CD4-positive, CD25-positive, alpha-beta regulatory T cell (primary cell): ENCODE data around the gene PPP1R13B. TPM values are rescaled to one million over a fixed set of nuclear protein-coding genes. Genes with fewer than 3 reads are reported as not detected.

Source experiments
- ATAC-seq, 2 donors: fragments of 150-1000 bp; cut with Tn5 transposase; one replicate each; pipeline ENCODE4 v1.10.0; 2021; ENCODE audit warnings: low read depth in 2 of 2, moderate number of reproducible peaks in 2 of 2, moderate library complexity in 1 of 2
- DNase-seq, 3 donors: peaks; one replicate each; pipeline versions ENCODE4 v3.0.0 to v3.0.0-alpha.2; 2012 to 2022; ENCODE audit warnings: mixed read lengths in 1 of 3
- H3K27ac ChIP-seq: one replicate; pipeline ENCODE4 v1.7.0; 2013; ENCODE audit warnings: mild to moderate bottlenecking, low read length; ENCODE audit not compliant: insufficient read depth, poor library complexity, severe bottlenecking
- H3K27me3 ChIP-seq: one replicate; pipeline ENCODE4 v1.7.0; 2013; ENCODE audit warnings: low read length; ENCODE audit not compliant: control insufficient read depth, insufficient read depth
- H3K36me3 ChIP-seq: one replicate; pipeline ENCODE4 v1.7.0; 2013; ENCODE audit warnings: mild to moderate bottlenecking, low read length, moderate library complexity; ENCODE audit not compliant: control insufficient read depth, insufficient read depth
- H3K4me1 ChIP-seq: 2 replicates; pipeline ENCODE4 v1.7.0; 2013; ENCODE audit warnings: mild to moderate bottlenecking, low read length; ENCODE audit not compliant: insufficient read depth, control insufficient read depth, poor library complexity, severe bottlenecking
- H3K4me3 ChIP-seq: one replicate; pipeline ENCODE4 v1.7.0; 2013; ENCODE audit warnings: low read depth, mild to moderate bottlenecking, low read length, moderate library complexity
- H3K9me3 ChIP-seq, 2 experiments: 1 replicate in 1 of 2; 2 replicates in 1 of 2; pipeline ENCODE4 v1.7.0; 2013; ENCODE audit warnings: low read length in 2 of 2, mild to moderate bottlenecking in 1 of 2, moderate library complexity in 1 of 2; ENCODE audit not compliant: control insufficient read depth in 2 of 2
- H3K27ac Mint-ChIP-seq, 3 donors: one replicate each; pipeline ENCODE4 v1.8.0; 2020 to 2022; ENCODE audit warnings: mild to moderate bottlenecking in 3 of 3, mixed read lengths in 3 of 3, moderate library complexity in 2 of 3
- H3K27me3 Mint-ChIP-seq: one replicate; pipeline ENCODE4 v1.8.0; 2022; ENCODE audit warnings: mild to moderate bottlenecking, mixed read lengths
- H3K36me3 Mint-ChIP-seq: one replicate; pipeline ENCODE4 v1.8.0; 2020; ENCODE audit warnings: mixed read lengths
- H3K4me1 Mint-ChIP-seq, 4 donors: one replicate each; pipeline ENCODE4 v1.8.0; 2020 to 2022; ENCODE audit warnings: mixed read lengths in 4 of 4, mild to moderate bottlenecking in 1 of 4
- H3K4me3 Mint-ChIP-seq, 4 donors: one replicate each; pipeline ENCODE4 v1.8.0; 2020 to 2022; ENCODE audit warnings: mild to moderate bottlenecking in 4 of 4, mixed read lengths in 4 of 4, moderate library complexity in 3 of 4
- H3K9me3 Mint-ChIP-seq, 7 donors: one replicate each; pipeline ENCODE4 v1.8.0; 2020 to 2022; ENCODE audit warnings: mixed read lengths in 7 of 7, mild to moderate bottlenecking in 3 of 7, moderate library complexity in 2 of 7
- polyA plus RNA-seq, 4 donors: library from polyadenylated mRNA; unstranded; fragments of 300-500 nt; fragmentation: Illumina TruSeq; gene quantifications; one replicate each; pipeline ENCODE4 v1.2.3, GENCODE V29; 2021
- total RNA-seq: library from RNA; stranded (reverse); gene quantifications from one replicate; pipeline ENCODE4 v1.2.3, GENCODE V29; 2022

The PPP1R13B gene
- total and polyA plus RNA-seq, 5 donors from 2014 or later, result 1.5 to 21.5 (median 3.0) TPM

DNA sequence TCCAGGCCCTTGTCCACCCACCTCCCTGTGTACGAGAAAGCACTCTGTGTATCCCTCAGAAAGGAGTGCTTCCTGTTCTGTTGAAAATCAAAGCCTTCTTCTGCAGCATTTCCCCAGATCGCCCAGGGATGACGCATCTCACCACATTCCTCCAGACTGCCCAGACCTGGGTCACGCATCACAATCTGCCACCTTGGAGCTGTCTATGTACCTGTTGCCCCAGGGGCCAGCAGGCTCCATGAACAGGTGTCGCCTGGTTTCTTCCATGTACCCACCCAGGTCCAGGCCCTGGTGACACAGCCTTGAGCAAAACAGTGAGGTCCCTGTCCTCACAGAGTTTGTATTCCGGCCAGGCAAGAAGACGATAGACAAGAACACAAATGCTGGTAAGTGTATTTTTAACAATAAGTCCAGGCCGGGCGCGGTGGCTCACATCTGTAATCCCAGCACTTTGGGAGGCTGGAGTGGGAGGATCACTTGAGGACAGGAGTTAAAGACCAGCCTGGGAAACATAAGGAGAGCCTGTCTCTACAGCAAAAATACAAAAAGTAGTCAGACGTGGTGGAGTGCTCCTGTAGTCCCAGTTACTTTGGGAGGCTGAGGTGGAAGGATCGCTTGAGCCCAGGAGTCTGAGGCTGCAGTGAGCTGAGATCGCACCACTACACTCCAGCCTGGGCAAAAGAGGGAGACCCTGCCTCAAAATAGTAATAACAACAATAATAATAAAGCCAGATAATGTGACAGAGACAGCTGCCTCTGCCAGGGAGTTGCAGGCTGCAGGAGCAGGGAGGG, 6.8 kb upstream of the PPP1R13B start:
- DNase-seq (no peak), ATAC-seq (no peak)
- Mint-ChIP-seq H3K36me3 (no peaks in the 10 kb centered on the region), H3K4me3 (no peak overlapping the region), H3K27me3 (peaks cover 7% of the 10 kb centered on the region), H3K27ac (peak overlapping the region in 2 of 3 donors; percentile 50 to 71), H3K4me1 (peaks cover 0 to 12% (median 4%) of the 10 kb centered on the region in 4 donors), H3K9me3 (no peaks in the 10 kb centered on the region)
- Histone ChIP-seq H3K4me3 (no peak overlapping the region), H3K4me1 (no peaks in the 10 kb centered on the region), H3K36me3 (no peaks in the 10 kb centered on the region), H3K27ac (no peak overlapping the region), H3K27me3 (no peaks in the 10 kb centered on the region), H3K9me3 (no peaks in the 10 kb centered on the region)

DNA sequence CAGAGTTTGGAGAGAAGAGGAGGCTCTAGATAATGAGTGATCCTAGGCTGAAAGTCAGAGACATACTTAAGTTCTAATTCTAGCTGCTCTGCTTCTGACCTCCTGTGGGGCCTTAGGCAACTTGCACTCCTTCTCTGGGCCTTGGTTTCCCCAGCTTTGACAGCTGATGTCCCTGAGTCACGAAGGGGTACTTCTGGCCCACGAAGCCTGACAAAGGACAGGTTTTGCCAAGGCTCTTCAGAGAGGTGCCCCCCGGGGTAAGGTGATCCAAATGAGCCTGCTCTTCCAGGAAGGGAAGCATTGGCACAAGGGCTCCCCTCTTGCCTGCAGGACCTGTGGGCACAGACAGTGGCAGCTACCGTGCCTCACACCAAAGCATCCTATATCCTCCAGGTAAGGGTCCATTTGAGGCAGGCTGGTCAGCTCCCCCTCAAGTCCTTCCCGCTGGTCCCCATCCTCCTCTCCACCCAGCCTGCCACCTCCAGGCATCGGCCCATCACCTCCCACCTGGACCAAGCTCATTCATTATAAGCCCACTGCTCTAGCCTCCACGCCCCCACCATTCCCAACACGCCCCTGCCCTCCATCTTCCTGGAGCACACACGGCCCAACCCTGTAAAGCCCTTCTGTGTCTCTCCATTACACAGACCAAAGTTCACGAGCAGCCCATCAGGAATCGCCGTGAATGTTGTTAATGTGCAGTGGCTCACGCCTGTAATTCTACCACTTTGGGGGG, 1.9 kb upstream of the PPP1R13B start:
- Histone ChIP-seq H3K9me3 (no peaks in the 10 kb centered on the region), H3K4me1 (peaks cover 16% of the 10 kb centered on the region), H3K36me3 (no peaks in the 10 kb centered on the region), H3K4me3 (no peak overlapping the region), H3K27ac (no peak overlapping the region), H3K27me3 (no peaks in the 10 kb centered on the region)
- ATAC-seq, result no peak
- DNase-seq, result no peak
- Mint-ChIP-seq H3K9me3 (no peaks in the 10 kb centered on the region), H3K27ac (no peak overlapping the region), H3K4me1 (peaks cover 3 to 34% (median 19%) of the 10 kb centered on the region in 4 donors), H3K36me3 (no peaks in the 10 kb centered on the region), H3K4me3 (peak overlapping the region; percentile 83 to 89 (median 86)), H3K27me3 (peaks cover 7% of the 10 kb centered on the region)

DNA sequence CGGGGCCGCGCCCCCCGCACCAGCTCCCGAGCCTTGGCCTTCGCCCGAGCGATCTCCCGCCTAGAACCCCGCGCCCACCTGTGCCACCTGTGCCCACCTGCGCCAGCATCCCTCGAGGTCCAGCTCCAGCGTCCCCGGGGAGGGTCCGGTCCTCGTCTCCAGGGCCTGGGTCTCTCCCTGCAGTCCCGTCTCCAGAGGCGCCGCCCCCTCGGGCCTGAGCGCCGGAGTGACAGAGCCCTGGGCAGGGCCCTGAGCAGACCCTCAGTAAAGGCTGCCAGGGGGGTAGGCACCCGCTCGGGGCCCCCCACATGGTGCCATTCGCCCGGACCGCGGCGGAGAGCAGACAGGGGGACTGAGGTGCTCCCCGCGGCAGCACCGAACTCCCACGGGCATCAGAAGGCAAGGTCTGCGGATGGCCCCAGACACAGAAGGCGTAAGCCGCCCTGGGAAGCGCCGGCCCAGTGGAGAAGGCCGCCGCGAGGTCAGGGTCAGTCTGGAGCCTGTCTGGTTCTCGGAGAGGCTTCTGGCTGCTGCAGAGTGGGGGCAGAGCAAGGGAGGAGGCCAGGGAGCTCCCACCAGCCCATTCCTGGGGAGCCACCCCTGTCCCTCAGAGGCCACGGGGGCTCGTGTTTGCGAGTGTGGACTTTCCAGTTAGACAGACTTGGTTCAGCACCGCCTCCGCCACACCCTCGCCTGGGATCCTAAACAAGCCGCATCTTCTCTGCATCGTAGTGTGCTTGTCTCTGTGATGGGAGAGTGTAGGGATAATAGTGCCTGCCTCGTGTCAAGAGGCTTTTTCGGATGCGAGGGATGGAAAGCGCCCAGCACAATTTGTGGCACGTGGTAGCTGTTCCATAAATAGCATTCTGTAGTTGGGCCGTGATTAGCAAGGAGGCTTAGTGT, 1.1 kb upstream of the PPP1R13B start:
- peaks cover 3 to 34% (median 19%) of the 10 kb centered on the region in 4 donors for H3K4me1 Mint-ChIP-seq
- ATAC-seq, result no peak
- H3K27ac Mint-ChIP-seq, result no peak overlapping the region
- H3K36me3 Mint-ChIP-seq, result no peaks in the 10 kb centered on the region
- Histone ChIP-seq H3K9me3 (no peaks in the 10 kb centered on the region), H3K36me3 (no peaks in the 10 kb centered on the region), H3K27me3 (no peaks in the 10 kb centered on the region), H3K4me3 (no peak overlapping the region), H3K27ac (no peak overlapping the region), H3K4me1 (peaks cover 16% of the 10 kb centered on the region)
- H3K27me3 Mint-ChIP-seq, result peaks cover 7% of the 10 kb centered on the region
- H3K9me3 Mint-ChIP-seq, result no peaks in the 10 kb centered on the region
- no peak for DNase-seq
- H3K4me3 Mint-ChIP-seq, result peak overlapping the region; percentile 83 to 89 (median 86)

DNA sequence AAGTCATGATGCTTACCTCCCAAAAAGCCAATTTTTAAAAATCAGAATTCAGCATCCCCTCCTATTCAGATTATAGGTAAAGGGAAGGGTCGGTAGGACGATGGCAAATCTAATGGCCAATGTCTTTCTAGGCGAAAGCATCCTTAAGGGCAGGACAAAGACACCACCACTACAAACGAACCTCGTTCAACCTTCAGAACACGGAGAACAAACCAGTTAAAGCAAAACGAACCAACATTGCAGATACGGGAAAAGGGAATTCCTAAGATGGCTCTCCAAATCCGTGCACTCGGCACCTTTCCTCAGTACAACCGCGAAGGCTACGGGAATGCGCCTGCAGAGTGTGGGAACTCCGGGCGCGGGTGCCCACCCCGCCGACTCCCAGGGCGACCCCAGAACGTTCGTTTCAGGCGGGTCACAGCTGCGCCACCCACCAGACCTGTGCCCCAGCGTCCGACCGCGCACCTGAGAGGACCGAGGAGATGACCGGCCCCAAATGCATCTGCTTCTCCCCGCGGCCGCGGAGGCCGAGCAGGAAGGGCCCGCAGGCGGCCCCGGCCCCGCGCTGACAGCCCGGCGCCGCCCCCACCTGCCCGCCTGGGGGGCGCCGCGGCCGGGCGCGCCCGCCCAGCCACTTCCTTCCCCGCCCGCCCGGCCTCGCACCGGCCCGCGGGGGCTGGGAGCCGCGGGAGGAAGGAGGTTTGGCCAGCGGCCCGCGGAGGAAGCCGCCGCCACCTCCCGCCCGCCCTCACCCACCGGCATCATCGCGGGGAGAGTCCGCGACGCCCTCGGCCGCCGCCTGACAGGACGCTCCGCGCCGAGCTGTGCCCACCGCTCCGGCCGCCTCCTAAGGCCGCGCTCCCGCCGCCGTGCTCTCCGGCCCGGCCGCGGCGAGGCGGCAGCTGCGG, 578 bp downstream of the PPP1R13B start:
- Mint-ChIP-seq H3K27ac (peak overlapping the region in 2 of 3 donors; percentile 90 to 91), H3K27me3 (peaks cover 7% of the 10 kb centered on the region), H3K4me1 (peaks cover 3 to 47% (median 19%) of the 10 kb centered on the region in 4 donors), H3K9me3 (no peaks in the 10 kb centered on the region), H3K4me3 (peak overlapping the region; percentile 90 to 95 (median 92)), H3K36me3 (no peaks in the 10 kb centered on the region)
- H3K27me3 ChIP-seq, result no peaks in the 10 kb centered on the region
- H3K36me3 ChIP-seq, result no peaks in the 10 kb centered on the region
- no peaks in the 10 kb centered on the region for H3K9me3 ChIP-seq
- DNase-seq, result peak in 2 of 3 donors; percentile 6 to 47
- peaks cover 16% of the 10 kb centered on the region for H3K4me1 ChIP-seq
- H3K4me3 ChIP-seq, result peak overlapping the region; percentile 77
- no peak overlapping the region for H3K27ac ChIP-seq
- ATAC-seq, result peak in 1 of 2 donors; percentile 1

DNA sequence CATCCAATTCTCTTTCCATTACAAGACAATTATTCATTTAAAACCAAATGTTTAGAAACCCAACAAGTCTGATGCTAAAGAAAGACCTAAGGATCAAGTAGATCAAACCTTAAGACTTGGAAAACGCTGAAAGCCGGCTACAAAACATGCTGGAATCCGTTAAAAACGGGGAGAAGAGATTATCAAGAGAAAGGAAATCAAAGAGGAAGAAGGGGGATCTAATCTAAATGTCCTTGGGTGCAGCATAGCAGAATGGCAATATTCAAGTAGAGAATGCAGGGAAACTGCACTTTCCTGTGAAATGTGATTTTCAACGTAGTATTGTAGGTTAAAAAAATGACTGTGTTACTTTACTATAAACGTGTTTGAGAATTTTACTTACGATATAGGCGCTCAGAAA, 1.3 kb downstream of the PPP1R13B start:
- no peak for ATAC-seq
- Histone ChIP-seq H3K4me1 (peaks cover 16% of the 10 kb centered on the region), H3K27me3 (no peaks in the 10 kb centered on the region), H3K4me3 (peak overlapping the region; percentile 77), H3K27ac (no peak overlapping the region), H3K36me3 (no peaks in the 10 kb centered on the region), H3K9me3 (no peaks in the 10 kb centered on the region)
- no peak for DNase-seq
- Mint-ChIP-seq H3K4me1 (peaks cover 3 to 49% (median 21%) of the 10 kb centered on the region in 4 donors), H3K4me3 (peak overlapping the region; percentile 90 to 95 (median 92)), H3K9me3 (no peaks in the 10 kb centered on the region), H3K27ac (peak overlapping the region in 2 of 3 donors; percentile 90 to 91), H3K27me3 (peaks cover 7% of the 10 kb centered on the region), H3K36me3 (no peaks in the 10 kb centered on the region)

DNA sequence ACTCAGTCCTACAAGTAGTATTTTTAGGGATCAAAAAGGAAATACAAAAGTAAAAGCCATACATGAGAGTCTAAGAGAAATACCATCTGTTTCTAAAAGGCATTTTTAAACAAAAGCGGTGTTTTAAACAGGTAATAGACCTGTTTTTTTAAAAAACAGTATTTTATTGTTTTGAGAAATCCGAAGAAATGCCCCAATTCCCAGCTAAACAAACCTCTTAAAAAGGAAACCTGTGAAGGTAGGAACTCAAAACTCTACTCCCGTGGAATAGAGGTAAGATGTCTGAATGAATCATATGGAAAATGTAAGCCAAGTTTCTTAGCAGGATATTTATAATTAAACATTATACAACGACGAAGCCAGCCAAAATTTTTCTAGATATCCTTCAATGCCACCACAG, 2.0 kb downstream of the PPP1R13B start:
- H3K27ac Mint-ChIP-seq, result peak overlapping the region in 1 of 3 donors; percentile 5
- no peak for ATAC-seq

More for the DNA sequence above, 2.0 kb downstream of the PPP1R13B start:
- no peak overlapping the region for H3K4me3 ChIP-seq
- Mint-ChIP-seq H3K4me3 (peak overlapping the region in 2 of 4 donors; percentile 91 to 93), H3K27me3 (peaks cover 7% of the 10 kb centered on the region), H3K4me1 (peaks cover 3 to 49% (median 21%) of the 10 kb centered on the region in 4 donors), H3K9me3 (no peaks in the 10 kb centered on the region), H3K36me3 (no peaks in the 10 kb centered on the region)
- no peak for DNase-seq
- peaks cover 16% of the 10 kb centered on the region for H3K4me1 ChIP-seq
- no peaks in the 10 kb centered on the region for H3K36me3 ChIP-seq
- H3K9me3 ChIP-seq, result no peaks in the 10 kb centered on the region
- H3K27me3 ChIP-seq, result no peaks in the 10 kb centered on the region
- H3K27ac ChIP-seq, result no peak overlapping the region
